ENCODE data around the gene SHFL. TPM values are rescaled to one million over a fixed set of nuclear protein-coding genes. Genes with fewer than 3 reads are reported as not detected.

The SHFL gene
- total RNA-seq, 4 donors from 2014 or later = 8.6 to 36.7 (median 25.6) TPM

DNA sequence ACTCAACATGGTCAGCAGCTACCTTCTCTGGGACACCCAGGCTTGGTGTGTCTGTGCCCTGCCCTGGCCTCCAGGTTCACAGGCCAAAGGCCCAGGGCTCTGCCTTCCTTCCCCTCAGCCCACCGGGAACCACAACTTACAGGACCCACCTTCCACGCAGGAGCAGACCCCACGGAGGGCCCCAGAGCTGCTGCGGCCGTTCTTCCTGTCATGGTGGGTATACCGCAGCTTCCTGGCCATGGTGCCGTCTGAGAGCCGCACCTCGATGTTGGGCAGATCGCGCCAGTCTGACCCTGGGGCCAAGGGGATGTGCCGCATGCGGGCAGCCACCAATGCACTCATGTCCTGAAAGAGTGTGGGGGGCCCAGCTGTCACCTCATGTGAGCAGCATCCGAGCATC, 50.8 kb downstream of the SHFL start:
- TF ChIP-seq, protein P1, sequence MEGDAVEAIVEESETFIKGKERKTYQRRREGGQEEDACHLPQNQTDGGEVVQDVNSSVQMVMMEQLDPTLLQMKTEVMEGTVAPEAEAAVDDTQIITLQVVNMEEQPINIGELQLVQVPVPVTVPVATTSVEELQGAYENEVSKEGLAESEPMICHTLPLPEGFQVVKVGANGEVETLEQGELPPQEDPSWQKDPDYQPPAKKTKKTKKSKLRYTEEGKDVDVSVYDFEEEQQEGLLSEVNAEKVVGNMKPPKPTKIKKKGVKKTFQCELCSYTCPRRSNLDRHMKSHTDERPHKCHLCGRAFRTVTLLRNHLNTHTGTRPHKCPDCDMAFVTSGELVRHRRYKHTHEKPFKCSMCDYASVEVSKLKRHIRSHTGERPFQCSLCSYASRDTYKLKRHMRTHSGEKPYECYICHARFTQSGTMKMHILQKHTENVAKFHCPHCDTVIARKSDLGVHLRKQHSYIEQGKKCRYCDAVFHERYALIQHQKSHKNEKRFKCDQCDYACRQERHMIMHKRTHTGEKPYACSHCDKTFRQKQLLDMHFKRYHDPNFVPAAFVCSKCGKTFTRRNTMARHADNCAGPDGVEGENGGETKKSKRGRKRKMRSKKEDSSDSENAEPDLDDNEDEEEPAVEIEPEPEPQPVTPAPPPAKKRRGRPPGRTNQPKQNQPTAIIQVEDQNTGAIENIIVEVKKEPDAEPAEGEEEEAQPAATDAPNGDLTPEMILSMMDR (IDR thresholded peaks at IDR 0.05; ENCODE audit: low read depth) = no peak

DNA sequence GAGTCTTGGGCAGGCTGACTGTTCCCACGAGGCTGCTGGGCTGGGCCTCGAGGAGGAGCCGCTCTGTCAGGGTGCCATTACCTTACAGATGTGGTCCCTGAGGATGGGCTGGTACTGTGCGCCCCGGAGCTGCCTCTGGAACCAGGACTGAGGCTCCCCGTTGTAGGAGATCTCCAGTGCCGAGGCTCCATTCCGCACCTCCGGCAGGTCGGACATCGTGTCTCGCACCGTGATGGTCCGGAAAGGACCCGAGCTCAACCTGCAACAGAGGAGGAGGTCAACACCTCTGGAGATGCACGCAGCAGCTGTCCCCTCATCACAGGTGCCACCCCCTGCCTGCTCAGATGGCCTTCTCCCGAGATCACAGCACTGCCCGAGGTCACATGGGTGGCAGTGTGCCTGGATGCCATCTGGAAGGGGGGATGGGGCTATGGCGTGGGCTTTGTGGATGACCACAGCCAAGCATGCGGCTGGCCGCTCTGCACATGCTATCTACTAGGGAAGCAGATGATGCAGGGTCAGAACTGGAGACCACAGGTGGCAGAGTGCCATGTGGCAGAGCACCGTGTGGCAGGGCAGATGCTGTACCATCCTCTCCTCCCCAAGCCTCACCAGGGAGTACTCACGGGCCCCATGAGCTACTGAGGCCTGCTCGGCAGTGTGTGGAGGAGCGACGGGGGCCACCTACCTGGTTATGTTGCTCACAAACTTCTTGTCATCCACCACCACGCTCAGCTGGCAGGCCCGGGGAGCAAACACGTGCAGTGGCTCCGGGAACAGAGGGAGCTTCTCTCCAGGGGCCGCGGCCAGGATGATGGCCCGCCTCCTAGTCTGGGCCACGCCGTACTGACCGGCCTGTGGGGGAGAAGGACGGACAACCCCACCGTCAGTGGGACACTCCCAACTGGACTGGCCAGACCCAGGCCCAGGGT, 51.9 kb downstream of the SHFL start:
- TF ChIP-seq, protein P1 (IDR thresholded peaks at IDR 0.05; ENCODE audit: low read depth) = no peak

DNA sequence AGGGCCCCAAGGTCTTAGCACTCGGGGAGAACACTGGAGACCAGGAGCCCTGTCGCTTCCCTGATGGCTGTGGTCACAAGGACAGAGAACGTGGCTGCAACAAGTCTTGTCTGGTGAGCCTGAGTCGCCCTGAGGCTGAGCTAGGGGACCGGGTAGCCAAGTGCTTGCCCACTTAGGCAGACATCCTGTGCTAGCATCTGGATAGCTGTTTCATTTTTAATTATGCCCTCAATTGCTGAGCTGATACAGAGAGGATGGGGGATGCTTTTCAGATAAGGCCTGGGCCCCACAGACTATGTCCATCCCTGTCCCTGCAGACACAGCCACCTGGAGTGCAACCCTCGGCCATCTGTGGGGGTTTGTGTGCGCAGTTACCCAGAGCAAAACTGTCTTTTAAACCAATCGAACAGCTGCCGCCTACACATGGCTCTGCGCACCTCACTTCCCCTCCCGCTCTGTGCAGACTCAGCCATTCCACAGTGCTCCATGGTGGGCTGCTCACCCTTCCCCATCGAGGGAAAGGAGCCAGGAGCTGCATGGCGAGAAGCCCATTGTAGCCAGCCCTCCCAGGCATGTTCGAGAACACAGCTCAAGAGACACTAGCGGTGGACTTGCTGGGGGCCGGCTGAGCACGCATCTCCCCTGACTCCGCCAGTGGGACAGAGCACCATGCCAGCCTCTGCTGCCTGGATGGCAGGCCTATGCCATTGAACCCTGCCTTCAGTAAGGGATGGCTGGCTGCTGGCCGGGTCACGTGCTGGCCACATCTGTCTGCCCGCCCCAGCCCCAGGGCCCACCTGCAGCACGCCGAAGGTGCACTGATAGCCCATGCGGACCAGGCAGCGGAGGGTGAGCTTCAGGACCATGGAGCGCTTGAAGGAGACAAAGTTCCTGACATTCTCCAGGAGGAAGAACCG, 53.0 kb downstream of the SHFL start:
- TF ChIP-seq, protein P1 (IDR thresholded peaks at IDR 0.05; ENCODE audit: low read depth) = no peak

DNA sequence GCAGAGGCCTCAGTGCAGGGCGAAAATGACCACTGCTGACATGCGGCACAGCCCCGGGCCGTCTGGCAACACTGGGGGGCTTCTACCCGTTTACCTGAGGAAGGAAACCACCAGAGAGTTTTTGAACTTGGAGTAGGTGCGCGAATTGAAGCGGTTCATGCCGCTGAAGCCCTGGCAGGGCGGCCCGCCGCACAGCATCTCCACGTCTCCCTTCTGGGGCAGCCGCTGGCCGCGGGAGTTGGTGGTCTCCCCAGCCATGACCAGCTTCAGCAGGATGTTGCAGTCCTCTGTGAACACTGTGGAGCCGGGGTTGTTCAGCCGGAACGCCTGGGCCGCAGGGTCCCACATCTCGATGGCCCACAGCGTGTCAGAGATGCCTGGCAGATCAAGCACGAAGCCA, 53.8 kb downstream of the SHFL start:
- TF ChIP-seq, protein P1 (IDR thresholded peaks at IDR 0.05; ENCODE audit: low read depth) = no peak

DNA sequence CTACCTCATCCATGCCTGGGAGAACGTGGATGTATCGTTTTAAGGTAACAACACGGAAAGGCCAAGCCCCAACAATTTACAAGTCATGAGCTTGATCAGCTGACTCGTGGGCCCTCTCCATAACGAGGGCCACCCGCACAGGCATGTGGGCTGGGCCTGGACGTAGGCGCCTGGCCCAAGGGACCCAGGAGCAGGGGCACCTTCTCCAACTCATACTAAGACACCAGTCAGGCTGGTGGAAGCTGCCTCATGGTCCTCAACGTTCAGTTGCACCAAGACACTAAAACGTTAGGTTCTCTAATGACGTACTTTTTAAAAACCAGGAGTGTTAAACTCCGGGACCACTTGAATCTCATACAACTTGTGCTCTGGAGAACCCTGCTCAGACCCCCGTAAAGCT, 55.4 kb downstream of the SHFL start:
- TF ChIP-seq, protein P1 (IDR thresholded peaks at IDR 0.05; ENCODE audit: low read depth) = no peak

DNA sequence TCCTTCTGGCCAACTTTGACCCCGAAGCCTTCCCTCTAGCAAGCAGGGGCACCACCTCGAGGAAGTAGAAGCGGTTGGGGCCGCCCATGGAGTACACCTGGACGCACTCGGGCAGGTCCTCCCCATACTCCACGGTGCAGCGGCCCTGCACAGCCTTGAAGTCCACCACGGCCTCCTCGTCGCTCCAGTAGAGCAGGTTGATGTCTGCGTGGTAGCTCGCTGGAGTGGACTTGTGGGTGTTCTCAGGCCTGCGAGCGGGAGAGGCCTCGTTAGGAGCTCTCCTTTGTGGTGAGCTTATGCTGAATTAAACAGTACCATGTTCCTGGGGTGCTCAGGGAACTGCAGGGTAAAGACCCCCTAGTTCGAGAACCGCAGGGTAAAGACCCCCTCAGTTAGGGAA, 55.9 kb downstream of the SHFL start:
- TF ChIP-seq, protein P1 (IDR thresholded peaks at IDR 0.05; ENCODE audit: low read depth) = no peak

Small RNA genes lying within 50 kb of the gene (small RNA-seq; reads per million reads assigned to genes)
- gene MIR5589 (not detected), gene SNORD105 (155 reads per million, percentile 98 among the genes with 10 or more reads in this experiment), gene SNORD105B (11,340 reads per million, percentile 100 among the genes with 10 or more reads in this experiment)

Other genes with a start within 250 kb of the SHFL start
- 100 to 1,000 TPM in 1 of 4 donors, 10 to 100 TPM in 3; 21.8 to 258 (median 57.7) TPM for gene OLFM2, start 149.8 kb upstream of the SHFL start, total RNA-seq
- 10 to 100 TPM; 18.8 to 79.1 (median 35.0) TPM for gene COL5A3, start 75.8 kb upstream of the SHFL start, total RNA-seq
- gene RDH8, start 72.8 kb upstream of the SHFL start, total RNA-seq = 1 to 10 TPM in 1 of 4 donors, not detected in 3; 1.3 TPM
- gene ANGPTL6, start 16.4 kb downstream of the SHFL start, total RNA-seq = under 1 TPM in 1 of 4 donors, not detected in 3; 0.85 TPM
- 10 to 100 TPM; 14.2 to 31.8 (median 15.0) TPM for gene PPAN, start 20.0 kb downstream of the SHFL start, total RNA-seq
- gene P2RY11, start 25.4 kb downstream of the SHFL start, total RNA-seq = 10 to 100 TPM in 1 of 4 donors, 1 to 10 TPM in 2, not detected in 1; 2.4 to 16.8 (median 5.7) TPM
- 100 to 1,000 TPM; 163 to 283 (median 235) TPM for gene EIF3G, start 33.6 kb downstream of the SHFL start, total RNA-seq
- gene DNMT1, start 108.6 kb downstream of the SHFL start, total RNA-seq = 10 to 100 TPM; 25.5 to 60.7 (median 41.5) TPM
- gene S1PR2, start 145.0 kb downstream of the SHFL start, total RNA-seq = 10 to 100 TPM in 1 of 4 donors, 1 to 10 TPM in 3; 7.7 to 10.1 (median 9.1) TPM
- gene MRPL4, start 165.9 kb downstream of the SHFL start, total RNA-seq = 10 to 100 TPM; 30.6 to 60.8 (median 31.0) TPM
- 10 to 100 TPM; 11.4 to 43.4 (median 31.9) TPM for gene ICAM1, start 184.8 kb downstream of the SHFL start, total RNA-seq
- 1 to 10 TPM in 2 of 4 donors, not detected in 2; 1.1 to 2.4 TPM for gene ICAM4, start 200.6 kb downstream of the SHFL start, total RNA-seq
- gene ICAM5, start 203.6 kb downstream of the SHFL start, total RNA-seq = under 1 TPM; 0.16 to 0.68 (median 0.52) TPM
- 1 to 10 TPM in 3 of 4 donors, under 1 TPM in 1; 0.49 to 5.8 (median 2.2) TPM for gene ZGLP1, start 223.5 kb downstream of the SHFL start, total RNA-seq
- gene FDX2, start 229.7 kb downstream of the SHFL start, total RNA-seq = 10 to 100 TPM in 2 of 4 donors, 1 to 10 TPM in 2; 7.3 to 17.2 (median 9.1) TPM
- gene RAVER1, start 247.2 kb downstream of the SHFL start, total RNA-seq = 10 to 100 TPM in 1 of 4 donors, 1 to 10 TPM in 3; 5.9 to 22.4 (median 8.2) TPM

All from subcutaneous adipose tissue (tissue), 4 donors.